Uterus (tissue), 4 donors: ENCODE data around the gene NCR1. TPM values are rescaled to one million over a fixed set of nuclear protein-coding genes. Genes with fewer than 3 reads are reported as not detected.
"Not testable (repeated sequence)": the region's sequence is repeated elsewhere in the genome, so short reads cannot be mapped to it uniquely, and the experiment has no call there.

ENCODE experiments used
- DNase-seq, 2 donors: peaks; one replicate each; pipeline ENCODE4 v3.0.0-alpha.2; 2019 to 2020
- H3K27ac ChIP-seq, 2 donors: fragments of 200-600 bp; sonication (generic); 1 replicate in 1 of 2; 2 replicates in 1 of 2; pipeline ENCODE4 v1.5.1; 2016 to 2018
- H3K27me3 ChIP-seq, 2 donors: fragments of 200-600 bp; sonication (generic); one replicate each; pipeline ENCODE4 v1.5.1; 2018 to 2019; ENCODE audit warnings: control low read depth in 1 of 2
- H3K36me3 ChIP-seq, 2 donors: fragments of 200-600 bp; sonication (generic); one replicate each; pipeline ENCODE4 v1.5.1; 2019; ENCODE audit warnings: control low read depth in 1 of 2
- H3K4me1 ChIP-seq, 2 donors: fragments of 200-600 bp; sonication (generic); one replicate each; pipeline ENCODE4 v1.5.1; 2018 to 2019; ENCODE audit warnings: control low read depth in 1 of 2
- H3K4me3 ChIP-seq, 2 donors: fragments of 200-600 bp; sonication (generic); 1 replicate in 1 of 2; 2 replicates in 1 of 2; pipeline ENCODE4 v1.5.1; 2018 to 2019; ENCODE audit warnings: mild to moderate bottlenecking in 1 of 2
- H3K9me3 ChIP-seq, 2 donors: fragments of 200-600 bp; sonication (generic); one replicate each; pipeline ENCODE4 v1.5.1; 2019; ENCODE audit warnings: control low read depth in 1 of 2
- POLR2A ChIP-seq, 2 donors: fragments of 450-650 bp; IDR thresholded peaks; one replicate each; pipeline ENCODE4 v1.6.1; 2016; ENCODE audit warnings: antibody characterized with exemption in 2 of 2, mild to moderate bottlenecking in 1 of 2, moderate library complexity in 1 of 2
- intact Hi-C: fragments of 100-400 bp; cut with DNase I; formaldehyde crosslinking; loops from one replicate; pipeline ENCODE4 v1.15.1; 2023; ENCODE audit warnings: low total_unique reads
- small RNA-seq: library from RNA; depleted of rRNA; stranded (forward); fragments of <200 nt; gene quantifications from one replicate; pipeline ENCODE3, GENCODE V24; 2016
- total RNA-seq, 4 donors: library from RNA; depleted of rRNA in 3 of 4; stranded (reverse); fragments of >200 nt in 3 of 4; gene quantifications; one replicate each; pipeline versions ENCODE4 v1.1.0 to v1.2.4, GENCODE V29; 2014 to 2023
- TF ChIP-seq, protein P1 (sequence below), 4 experiments: fragments of 200-600 bp in 2 of 4; fragments of 450-650 bp in 2 of 4; sonication (generic) in 2 of 4; IDR thresholded peaks; one replicate each; pipeline ENCODE4 v1.5.1; 2016 to 2019; ENCODE audit warnings: antibody characterized with exemption in 4 of 4, mild to moderate bottlenecking in 2 of 4, moderate library complexity in 1 of 4
- donor health status: DM: yes; HTN: yes; CAD: no.

The NCR1 gene
- total RNA-seq, 4 donors from 2014 or later = 1.1 TPM; not detected in 3

DNA sequence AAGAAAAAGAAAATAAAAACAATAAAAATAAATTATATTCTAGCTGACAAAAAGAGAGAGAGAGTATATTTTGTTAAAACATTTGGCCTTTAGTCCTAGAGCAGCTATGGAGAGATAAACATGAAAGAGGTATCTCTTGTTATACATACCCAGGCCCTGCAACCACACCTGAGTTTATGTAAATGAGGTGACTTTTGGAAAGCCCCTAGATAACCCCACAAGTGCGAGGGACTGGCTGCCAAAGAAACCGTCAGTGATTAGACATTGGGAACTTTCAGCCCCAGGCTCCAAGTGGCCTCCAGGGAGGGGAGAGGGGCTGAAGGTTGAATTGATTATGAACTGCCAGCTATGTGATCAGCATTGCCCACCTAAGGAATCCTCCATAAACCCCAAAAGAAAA is 43.5 kb downstream of the NCR1 start:
- H3K9me3 ChIP-seq = no peaks in the 10 kb centered on the region
- DNase-seq = no peak
- TF ChIP-seq, protein P1, sequence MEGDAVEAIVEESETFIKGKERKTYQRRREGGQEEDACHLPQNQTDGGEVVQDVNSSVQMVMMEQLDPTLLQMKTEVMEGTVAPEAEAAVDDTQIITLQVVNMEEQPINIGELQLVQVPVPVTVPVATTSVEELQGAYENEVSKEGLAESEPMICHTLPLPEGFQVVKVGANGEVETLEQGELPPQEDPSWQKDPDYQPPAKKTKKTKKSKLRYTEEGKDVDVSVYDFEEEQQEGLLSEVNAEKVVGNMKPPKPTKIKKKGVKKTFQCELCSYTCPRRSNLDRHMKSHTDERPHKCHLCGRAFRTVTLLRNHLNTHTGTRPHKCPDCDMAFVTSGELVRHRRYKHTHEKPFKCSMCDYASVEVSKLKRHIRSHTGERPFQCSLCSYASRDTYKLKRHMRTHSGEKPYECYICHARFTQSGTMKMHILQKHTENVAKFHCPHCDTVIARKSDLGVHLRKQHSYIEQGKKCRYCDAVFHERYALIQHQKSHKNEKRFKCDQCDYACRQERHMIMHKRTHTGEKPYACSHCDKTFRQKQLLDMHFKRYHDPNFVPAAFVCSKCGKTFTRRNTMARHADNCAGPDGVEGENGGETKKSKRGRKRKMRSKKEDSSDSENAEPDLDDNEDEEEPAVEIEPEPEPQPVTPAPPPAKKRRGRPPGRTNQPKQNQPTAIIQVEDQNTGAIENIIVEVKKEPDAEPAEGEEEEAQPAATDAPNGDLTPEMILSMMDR (IDR thresholded peaks at IDR 0.05) = no peak
- no peak for TF ChIP-seq POLR2A (IDR thresholded peaks at IDR 0.05)
- no peaks in the 10 kb centered on the region for H3K27me3 ChIP-seq
- no peaks in the 10 kb centered on the region for H3K4me1 ChIP-seq
- H3K36me3 ChIP-seq = no peaks in the 10 kb centered on the region
- intact Hi-C loops = no loop called here
- H3K4me3 ChIP-seq = no peak overlapping the region
- H3K27ac ChIP-seq = no peak overlapping the region

DNA sequence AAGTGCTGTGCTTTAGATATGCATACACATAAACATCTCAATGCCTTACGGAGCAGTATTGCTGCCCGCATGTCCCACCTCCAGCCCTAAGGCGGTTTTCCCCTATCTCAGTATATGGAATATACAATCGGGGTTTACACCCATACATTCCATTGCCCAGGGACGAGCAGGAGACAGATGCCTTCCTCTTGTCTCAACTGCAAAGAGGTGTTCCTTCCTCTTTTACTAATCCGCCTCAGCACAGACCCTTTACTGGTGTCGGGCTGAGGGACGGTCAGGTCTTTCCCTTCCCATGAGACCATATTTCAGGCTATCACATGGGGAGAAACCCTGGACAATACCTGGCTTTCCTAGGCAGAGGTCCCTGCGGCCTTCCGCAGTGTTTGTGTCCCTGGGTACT is 44.6 kb downstream of the NCR1 start:
- H3K4me1 ChIP-seq, H3K9me3 ChIP-seq, intact Hi-C loops: not testable (repeated sequence)

DNA sequence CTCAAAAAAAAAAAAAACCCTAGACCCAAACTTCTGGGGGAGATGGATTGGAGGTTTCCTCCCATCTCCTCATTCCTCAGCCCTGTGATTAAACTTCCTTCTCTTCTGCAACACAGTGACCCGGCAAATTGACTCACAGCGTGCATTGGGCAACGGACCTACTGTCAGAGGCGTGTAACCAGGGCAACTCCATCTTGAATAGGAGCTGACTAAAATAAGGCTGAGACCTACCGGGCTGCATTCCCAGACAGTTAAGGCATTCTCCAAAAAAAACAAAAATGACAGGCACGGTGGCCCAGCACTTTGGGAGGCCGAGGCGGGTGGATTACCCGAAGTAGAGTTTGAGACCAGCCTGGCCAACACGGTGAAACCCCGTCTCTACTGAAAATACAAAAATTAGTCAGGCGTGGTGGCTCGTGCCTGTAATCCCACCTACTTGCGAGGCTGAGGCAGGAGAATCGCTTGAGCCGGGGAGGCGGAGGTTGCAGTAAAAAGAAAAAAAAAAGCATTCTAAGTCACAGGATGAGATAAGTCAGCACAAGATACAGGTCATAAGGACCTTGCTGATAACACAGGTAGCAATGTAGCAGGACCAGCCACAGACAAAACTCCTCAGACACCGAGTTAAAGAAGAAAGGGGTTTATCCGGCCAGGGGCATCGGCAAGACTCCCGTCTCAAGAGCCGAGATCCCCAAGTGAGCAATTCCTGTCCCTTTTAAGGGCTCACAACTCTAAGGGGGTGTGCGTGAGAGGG is 46.8 kb downstream of the NCR1 start:
- DNase-seq = no peak
- TF ChIP-seq, protein P1 (IDR thresholded peaks at IDR 0.05) = no peak
- TF ChIP-seq POLR2A (IDR thresholded peaks at IDR 0.05) = no peak
- intact Hi-C loops = no loop called here

More for the DNA sequence above, 44.6 kb downstream of the NCR1 start:
- not testable (repeated sequence) for DNase-seq, H3K4me3 ChIP-seq, H3K27ac ChIP-seq, H3K27me3 ChIP-seq, H3K36me3 ChIP-seq

DNA sequence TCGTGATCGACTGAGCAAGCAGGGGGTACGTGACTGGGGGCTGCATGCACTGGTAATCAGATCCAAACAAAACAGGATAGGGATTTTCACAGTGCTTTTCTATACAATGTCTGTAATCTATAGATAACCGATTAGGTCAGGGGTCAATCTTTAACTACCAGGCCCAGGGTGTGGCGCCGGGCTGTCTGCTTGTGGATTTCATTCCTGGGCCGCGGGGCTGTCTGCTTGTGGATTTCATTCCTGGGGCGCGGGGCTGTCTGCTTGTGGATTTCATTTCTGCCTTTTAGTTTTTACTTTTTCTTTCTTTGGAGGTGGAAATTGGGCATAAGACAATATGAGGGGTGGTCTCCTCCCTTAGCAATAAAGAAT is 47.4 kb downstream of the NCR1 start:
- H3K27ac ChIP-seq, H3K27me3 ChIP-seq, H3K4me1 ChIP-seq, H3K4me3 ChIP-seq, DNase-seq, H3K9me3 ChIP-seq, intact Hi-C loops, H3K36me3 ChIP-seq: not testable (repeated sequence)

More for the DNA sequence above, 46.8 kb downstream of the NCR1 start:
- no peak overlapping the region for H3K27ac ChIP-seq
- no peaks in the 10 kb centered on the region for H3K27me3 ChIP-seq
- no peaks in the 10 kb centered on the region for H3K36me3 ChIP-seq
- no peak overlapping the region for H3K4me3 ChIP-seq
- H3K4me1 ChIP-seq = no peaks in the 10 kb centered on the region
- no peaks in the 10 kb centered on the region for H3K9me3 ChIP-seq

DNA sequence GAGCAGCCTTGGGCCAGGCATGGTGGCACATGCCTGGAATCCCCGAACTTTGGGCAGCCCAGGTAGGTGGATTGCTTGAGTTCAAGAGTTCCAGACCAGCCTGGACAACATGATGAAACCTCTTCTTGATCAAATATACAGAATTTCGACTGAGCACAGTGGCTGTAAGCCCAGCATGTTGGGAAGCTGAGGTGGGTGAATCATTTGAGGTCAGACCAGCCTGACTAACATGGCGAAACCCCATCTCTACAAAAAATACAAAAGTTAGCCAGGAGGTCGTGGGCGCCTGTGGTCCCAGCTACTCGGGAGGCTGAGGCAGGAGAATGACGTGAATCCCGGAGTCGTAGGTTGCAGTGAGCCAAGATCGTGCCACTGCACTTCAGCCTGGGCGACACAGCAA is 49.4 kb downstream of the NCR1 start:
- H3K27ac ChIP-seq = no peak overlapping the region
- intact Hi-C loops = no loop called here
- no peaks in the 10 kb centered on the region for H3K4me1 ChIP-seq
- H3K27me3 ChIP-seq = no peaks in the 10 kb centered on the region
- no peaks in the 10 kb centered on the region for H3K36me3 ChIP-seq
- TF ChIP-seq, protein P1 (IDR thresholded peaks at IDR 0.05) = no peak
- TF ChIP-seq POLR2A (IDR thresholded peaks at IDR 0.05) = no peak
- H3K4me3 ChIP-seq = no peak overlapping the region
- H3K9me3 ChIP-seq = no peaks in the 10 kb centered on the region
- no peak for DNase-seq

DNA sequence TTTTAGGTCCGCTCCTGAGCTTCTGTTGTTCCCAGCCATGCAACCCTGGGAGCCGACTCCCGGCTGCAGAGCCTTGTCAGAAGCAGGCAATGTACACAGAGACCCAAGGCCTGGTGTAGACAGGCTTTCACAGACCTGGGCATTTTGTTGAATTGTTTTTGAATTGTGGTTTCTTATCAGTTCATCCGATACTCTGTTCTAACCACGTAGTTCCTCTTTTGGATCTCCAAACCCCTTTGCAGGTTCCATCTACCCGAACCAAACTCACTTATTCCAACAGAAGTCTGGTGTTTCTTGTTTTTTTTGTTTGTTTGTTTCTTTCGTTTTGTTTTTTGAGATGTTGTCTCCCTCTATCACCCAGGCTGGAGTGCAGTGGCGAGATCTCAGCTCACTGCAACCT is 53.9 kb downstream of the NCR1 start:
- intact Hi-C loops = no loop called here
- no peak for TF ChIP-seq POLR2A (IDR thresholded peaks at IDR 0.05)
- TF ChIP-seq, protein P1 (IDR thresholded peaks at IDR 0.05) = no peak
- Histone ChIP-seq H3K9me3 (no peaks in the 10 kb centered on the region), H3K4me3 (no peak overlapping the region), H3K27me3 (no peaks in the 10 kb centered on the region), H3K27ac (no peak overlapping the region), H3K36me3 (no peaks in the 10 kb centered on the region), H3K4me1 (no peaks in the 10 kb centered on the region)
- no peak for DNase-seq

Small RNAs within 50 kb of the gene (small RNA-seq; reads per million reads assigned to genes)
- gene AC011476.8 (not detected), gene RNU6-222P (not detected)

Other genes with a start within 250 kb of the NCR1 start
- gene LILRB4, start 243.2 kb upstream of the NCR1 start, total RNA-seq = 1 to 10 TPM in 1 of 4 donors, under 1 TPM in 1, not detected in 2; 0.48 to 1.5 TPM
- gene KIR3DL3, start 181.7 kb upstream of the NCR1 start, total RNA-seq = not detected
- not detected for gene KIR2DL3, start 167.6 kb upstream of the NCR1 start, total RNA-seq
- gene KIR2DL1, start 136.4 kb upstream of the NCR1 start, total RNA-seq = not detected
- not detected for gene KIR2DL4, start 102.5 kb upstream of the NCR1 start, total RNA-seq
- under 1 TPM in 1 of 4 donors, not detected in 3; 0.14 TPM for gene KIR3DL1, start 89.7 kb upstream of the NCR1 start, total RNA-seq
- gene KIR2DS4, start 73.5 kb upstream of the NCR1 start, total RNA-seq = not detected
- gene KIR3DL2, start 55.7 kb upstream of the NCR1 start, total RNA-seq = under 1 TPM in 1 of 4 donors, not detected in 3; 0.37 TPM
- gene FCAR, start 31.9 kb upstream of the NCR1 start, total RNA-seq = 10 to 100 TPM in 1 of 4 donors, 1 to 10 TPM in 1, under 1 TPM in 2; 0.40 to 20.0 (median 1.4) TPM
- gene NLRP7, start 41.4 kb downstream of the NCR1 start, total RNA-seq = 1 to 10 TPM in 1 of 4 donors, not detected in 3; 1.4 TPM
- 1 to 10 TPM in 2 of 4 donors, not detected in 2; 1.2 to 8.4 TPM for gene NLRP2, start 60.2 kb downstream of the NCR1 start, total RNA-seq
- gene GP6, start 132.1 kb downstream of the NCR1 start, total RNA-seq = under 1 TPM in 2 of 4 donors, not detected in 2; 0.28 to 0.85 TPM
- 10 to 100 TPM in 3 of 4 donors, 1 to 10 TPM in 1; 2.6 to 48.7 (median 17.1) TPM for gene RDH13, start 157.0 kb downstream of the NCR1 start, total RNA-seq
- gene EPS8L1, start 169.7 kb downstream of the NCR1 start, total RNA-seq = 10 to 100 TPM in 1 of 4 donors, 1 to 10 TPM in 2, not detected in 1; 4.2 to 22.4 (median 5.6) TPM
- gene PPP1R12C, start 211.5 kb downstream of the NCR1 start, total RNA-seq = 100 to 1,000 TPM in 2 of 4 donors, 10 to 100 TPM in 2; 43.5 to 288 (median 116) TPM
- gene TNNT1, start 243.1 kb downstream of the NCR1 start, total RNA-seq = 1 to 10 TPM in 2 of 4 donors, not detected in 2; 2.5 to 9.3 TPM